HL-60 (cell line): Measurements from ENCODE around the gene ADGRA1.

Experiments
- DNase-seq, 2 experiments: peaks; one replicate each; pipeline ENCODE4 v3.0.0-alpha.2; 2010 to 2020; ENCODE audit warnings: low read depth in 1 of 2, low spot score in 1 of 2
- H3K27ac ChIP-seq: fragments of 250-450 bp; sonication (Bioruptor Pico); replicated peaks from 2 replicates; pipeline ENCODE4 v1.5.1; 2020; ENCODE audit warnings: mild to moderate bottlenecking, moderate library complexity
- H3K27me3 ChIP-seq: fragments of 250-450 bp; sonication (Bioruptor Pico); 2 replicates; pipeline ENCODE4 v1.5.1; 2021; ENCODE audit warnings: mild to moderate bottlenecking, moderate library complexity; ENCODE audit not compliant: insufficient read depth, poor library complexity, severe bottlenecking
- H3K4me3 ChIP-seq: replicated peaks from 2 replicates; pipeline ENCODE4 v1.5.1; 2011; ENCODE audit warnings: mild to moderate bottlenecking, control low read depth, low read length; ENCODE audit not compliant: insufficient read depth
- GABPA ChIP-seq: IDR thresholded peaks from 2 replicates; pipeline ENCODE4 v1.6.1; 2012; ENCODE audit warnings: low read depth
- POLR2AphosphoS5 ChIP-seq: IDR thresholded peaks from 2 replicates; pipeline ENCODE4 v1.6.1; 2012; ENCODE audit warnings: low read depth
- SPI1 ChIP-seq: IDR thresholded peaks from 2 replicates; pipeline ENCODE4 v1.6.1; 2012; ENCODE audit warnings: low read depth, mild to moderate bottlenecking, borderline replicate concordance
- TF ChIP-seq, protein P1 (sequence below): IDR thresholded peaks from 2 replicates; pipeline ENCODE4 v1.6.1; 2012; ENCODE audit warnings: low read depth; ENCODE audit not compliant: insufficient replicate concordance
- TF ChIP-seq, protein P2 (sequence below): IDR thresholded peaks from one replicate; pipeline ENCODE4 v1.5.1; 2011; ENCODE audit warnings: low read length, control low read depth, inconsistent platforms; ENCODE audit not compliant: insufficient read depth

ADGRA1 gene

GRCh38 chr10:133088179-133088955 lies 643 bp downstream of the ADGRA1 start:
- Histone ChIP-seq H3K27ac (no peak overlapping the region), H3K4me3 (no peak overlapping the region), H3K27me3 (peaks cover 21% of the 10 kb centered on the region)
- TF ChIP-seq, protein P1, sequence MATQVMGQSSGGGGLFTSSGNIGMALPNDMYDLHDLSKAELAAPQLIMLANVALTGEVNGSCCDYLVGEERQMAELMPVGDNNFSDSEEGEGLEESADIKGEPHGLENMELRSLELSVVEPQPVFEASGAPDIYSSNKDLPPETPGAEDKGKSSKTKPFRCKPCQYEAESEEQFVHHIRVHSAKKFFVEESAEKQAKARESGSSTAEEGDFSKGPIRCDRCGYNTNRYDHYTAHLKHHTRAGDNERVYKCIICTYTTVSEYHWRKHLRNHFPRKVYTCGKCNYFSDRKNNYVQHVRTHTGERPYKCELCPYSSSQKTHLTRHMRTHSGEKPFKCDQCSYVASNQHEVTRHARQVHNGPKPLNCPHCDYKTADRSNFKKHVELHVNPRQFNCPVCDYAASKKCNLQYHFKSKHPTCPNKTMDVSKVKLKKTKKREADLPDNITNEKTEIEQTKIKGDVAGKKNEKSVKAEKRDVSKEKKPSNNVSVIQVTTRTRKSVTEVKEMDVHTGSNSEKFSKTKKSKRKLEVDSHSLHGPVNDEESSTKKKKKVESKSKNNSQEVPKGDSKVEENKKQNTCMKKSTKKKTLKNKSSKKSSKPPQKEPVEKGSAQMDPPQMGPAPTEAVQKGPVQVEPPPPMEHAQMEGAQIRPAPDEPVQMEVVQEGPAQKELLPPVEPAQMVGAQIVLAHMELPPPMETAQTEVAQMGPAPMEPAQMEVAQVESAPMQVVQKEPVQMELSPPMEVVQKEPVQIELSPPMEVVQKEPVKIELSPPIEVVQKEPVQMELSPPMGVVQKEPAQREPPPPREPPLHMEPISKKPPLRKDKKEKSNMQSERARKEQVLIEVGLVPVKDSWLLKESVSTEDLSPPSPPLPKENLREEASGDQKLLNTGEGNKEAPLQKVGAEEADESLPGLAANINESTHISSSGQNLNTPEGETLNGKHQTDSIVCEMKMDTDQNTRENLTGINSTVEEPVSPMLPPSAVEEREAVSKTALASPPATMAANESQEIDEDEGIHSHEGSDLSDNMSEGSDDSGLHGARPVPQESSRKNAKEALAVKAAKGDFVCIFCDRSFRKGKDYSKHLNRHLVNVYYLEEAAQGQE: no peak
- TF ChIP-seq, protein P2, sequence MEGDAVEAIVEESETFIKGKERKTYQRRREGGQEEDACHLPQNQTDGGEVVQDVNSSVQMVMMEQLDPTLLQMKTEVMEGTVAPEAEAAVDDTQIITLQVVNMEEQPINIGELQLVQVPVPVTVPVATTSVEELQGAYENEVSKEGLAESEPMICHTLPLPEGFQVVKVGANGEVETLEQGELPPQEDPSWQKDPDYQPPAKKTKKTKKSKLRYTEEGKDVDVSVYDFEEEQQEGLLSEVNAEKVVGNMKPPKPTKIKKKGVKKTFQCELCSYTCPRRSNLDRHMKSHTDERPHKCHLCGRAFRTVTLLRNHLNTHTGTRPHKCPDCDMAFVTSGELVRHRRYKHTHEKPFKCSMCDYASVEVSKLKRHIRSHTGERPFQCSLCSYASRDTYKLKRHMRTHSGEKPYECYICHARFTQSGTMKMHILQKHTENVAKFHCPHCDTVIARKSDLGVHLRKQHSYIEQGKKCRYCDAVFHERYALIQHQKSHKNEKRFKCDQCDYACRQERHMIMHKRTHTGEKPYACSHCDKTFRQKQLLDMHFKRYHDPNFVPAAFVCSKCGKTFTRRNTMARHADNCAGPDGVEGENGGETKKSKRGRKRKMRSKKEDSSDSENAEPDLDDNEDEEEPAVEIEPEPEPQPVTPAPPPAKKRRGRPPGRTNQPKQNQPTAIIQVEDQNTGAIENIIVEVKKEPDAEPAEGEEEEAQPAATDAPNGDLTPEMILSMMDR: no peak
- TF ChIP-seq GABPA (no peak), SPI1 (no peak), POLR2AphosphoS5 (no peak)
- DNase-seq: no peak

GRCh38 chr10:133088956-133089800 lies 1.5 kb downstream of the ADGRA1 start:
- H3K27ac ChIP-seq: no peak overlapping the region
- no peak overlapping the region for H3K4me3 ChIP-seq
- DNase-seq: no peak
- TF ChIP-seq, protein P2: no peak
- no peak for TF ChIP-seq POLR2AphosphoS5
- TF ChIP-seq GABPA: no peak
- TF ChIP-seq SPI1: no peak
- TF ChIP-seq, protein P1: no peak
- H3K27me3 ChIP-seq: peaks cover 21% of the 10 kb centered on the region

GRCh38 chr10:133090101-133090500 lies 2.4 kb downstream of the ADGRA1 start:
- DNase-seq: no peak
- Histone ChIP-seq H3K27me3 (peaks cover 21% of the 10 kb centered on the region), H3K27ac (no peak overlapping the region), H3K4me3 (no peak overlapping the region)
- no peak for TF ChIP-seq GABPA
- TF ChIP-seq, protein P1: no peak
- TF ChIP-seq, protein P2: no peak
- no peak for TF ChIP-seq SPI1
- TF ChIP-seq POLR2AphosphoS5: no peak
